ENCODE results near the gene ZDHHC11B.
"Not testable (repeated sequence)": the region's sequence is repeated elsewhere in the genome, so short reads cannot be mapped to it uniquely, and the experiment has no call there.

- TF ChIP-seq POLR2A (IDR thresholded peaks at IDR 0.05), result not testable (repeated sequence)
- TF ChIP-seq, protein P1, sequence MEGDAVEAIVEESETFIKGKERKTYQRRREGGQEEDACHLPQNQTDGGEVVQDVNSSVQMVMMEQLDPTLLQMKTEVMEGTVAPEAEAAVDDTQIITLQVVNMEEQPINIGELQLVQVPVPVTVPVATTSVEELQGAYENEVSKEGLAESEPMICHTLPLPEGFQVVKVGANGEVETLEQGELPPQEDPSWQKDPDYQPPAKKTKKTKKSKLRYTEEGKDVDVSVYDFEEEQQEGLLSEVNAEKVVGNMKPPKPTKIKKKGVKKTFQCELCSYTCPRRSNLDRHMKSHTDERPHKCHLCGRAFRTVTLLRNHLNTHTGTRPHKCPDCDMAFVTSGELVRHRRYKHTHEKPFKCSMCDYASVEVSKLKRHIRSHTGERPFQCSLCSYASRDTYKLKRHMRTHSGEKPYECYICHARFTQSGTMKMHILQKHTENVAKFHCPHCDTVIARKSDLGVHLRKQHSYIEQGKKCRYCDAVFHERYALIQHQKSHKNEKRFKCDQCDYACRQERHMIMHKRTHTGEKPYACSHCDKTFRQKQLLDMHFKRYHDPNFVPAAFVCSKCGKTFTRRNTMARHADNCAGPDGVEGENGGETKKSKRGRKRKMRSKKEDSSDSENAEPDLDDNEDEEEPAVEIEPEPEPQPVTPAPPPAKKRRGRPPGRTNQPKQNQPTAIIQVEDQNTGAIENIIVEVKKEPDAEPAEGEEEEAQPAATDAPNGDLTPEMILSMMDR (IDR thresholded peaks at IDR 0.05), result not testable (repeated sequence)
Measured at GRCh38 chr5:747303-747844, 37.2 kb downstream of the ZDHHC11B start.
